ENCODE results near the gene DCANP1. TPM values are rescaled to one million over a fixed set of nuclear protein-coding genes. Genes with fewer than 3 reads are reported as not detected.

DCANP1 gene
- total and polyA plus RNA-seq, 2 donors from 2014 or later, result not detected

DNA sequence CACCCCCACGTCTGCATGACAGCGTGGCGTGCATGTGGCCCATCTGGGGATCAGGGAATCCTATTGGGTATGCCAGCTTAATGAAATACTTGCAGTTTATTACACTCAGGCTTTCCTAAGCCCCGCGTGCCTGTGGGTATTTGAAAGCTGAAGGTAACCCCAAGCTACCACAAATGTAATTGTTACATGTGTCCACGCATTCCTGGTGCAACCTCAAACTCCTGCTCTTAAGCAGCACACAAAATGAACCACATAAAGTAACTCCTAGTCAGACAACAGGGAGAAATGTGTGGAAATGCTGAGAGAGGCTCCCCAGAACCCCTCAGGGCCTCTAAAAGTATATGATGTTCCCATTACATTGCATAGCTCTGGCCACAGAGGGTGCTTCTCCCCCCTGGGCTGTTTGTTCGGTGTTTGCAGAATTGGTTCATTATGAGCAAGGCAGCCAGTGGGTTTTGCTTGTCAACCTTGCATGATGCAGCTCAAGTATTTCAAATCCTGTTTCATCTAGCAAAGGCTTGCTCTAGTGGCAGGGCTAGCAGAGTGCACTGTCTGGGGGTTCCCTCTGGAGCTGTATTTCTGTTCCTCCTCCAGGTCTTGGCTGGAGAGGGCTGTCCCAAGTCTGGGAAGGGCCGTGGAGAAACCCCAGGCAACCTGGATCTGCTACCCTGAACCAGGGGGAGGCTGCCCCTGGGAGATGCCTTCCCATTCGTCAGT is 1.8 kb upstream of the DCANP1 start:
- no peaks in the 10 kb centered on the region for H3K9me3 ChIP-seq (ENCODE audit: control insufficient read depth in 2 of 3, insufficient read depth in 1 of 3, low read length in 3 of 3)
- H3K4me1 ChIP-seq (ENCODE audit: control insufficient read depth in 2 of 3, insufficient read depth in 2 of 3, low read depth in 1 of 3, low read length in 3 of 3), result no peaks in the 10 kb centered on the region
- no peak overlapping the region for H3K9ac ChIP-seq (ENCODE audit: low read length in 3 of 3)
- H3K27me3 ChIP-seq (ENCODE audit: control insufficient read depth, insufficient read depth, low read length), result no peaks in the 10 kb centered on the region
- FAIRE-seq (no peak), DNase-seq (peak in 1 of 5 donors; percentile 13)
- no peak overlapping the region for H3K27ac ChIP-seq (ENCODE audit: low read depth in 2 of 2, low read length in 2 of 2)
- no peaks in the 10 kb centered on the region for H3K36me3 ChIP-seq (ENCODE audit: control insufficient read depth in 2 of 3, insufficient read depth in 3 of 3, low read length in 3 of 3)
- intact Hi-C loops (cut with DNase I), result no loop called here
- TF ChIP-seq, protein P1, sequence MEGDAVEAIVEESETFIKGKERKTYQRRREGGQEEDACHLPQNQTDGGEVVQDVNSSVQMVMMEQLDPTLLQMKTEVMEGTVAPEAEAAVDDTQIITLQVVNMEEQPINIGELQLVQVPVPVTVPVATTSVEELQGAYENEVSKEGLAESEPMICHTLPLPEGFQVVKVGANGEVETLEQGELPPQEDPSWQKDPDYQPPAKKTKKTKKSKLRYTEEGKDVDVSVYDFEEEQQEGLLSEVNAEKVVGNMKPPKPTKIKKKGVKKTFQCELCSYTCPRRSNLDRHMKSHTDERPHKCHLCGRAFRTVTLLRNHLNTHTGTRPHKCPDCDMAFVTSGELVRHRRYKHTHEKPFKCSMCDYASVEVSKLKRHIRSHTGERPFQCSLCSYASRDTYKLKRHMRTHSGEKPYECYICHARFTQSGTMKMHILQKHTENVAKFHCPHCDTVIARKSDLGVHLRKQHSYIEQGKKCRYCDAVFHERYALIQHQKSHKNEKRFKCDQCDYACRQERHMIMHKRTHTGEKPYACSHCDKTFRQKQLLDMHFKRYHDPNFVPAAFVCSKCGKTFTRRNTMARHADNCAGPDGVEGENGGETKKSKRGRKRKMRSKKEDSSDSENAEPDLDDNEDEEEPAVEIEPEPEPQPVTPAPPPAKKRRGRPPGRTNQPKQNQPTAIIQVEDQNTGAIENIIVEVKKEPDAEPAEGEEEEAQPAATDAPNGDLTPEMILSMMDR (IDR thresholded peaks at IDR 0.05; ENCODE audit: borderline replicate concordance, extremely low read depth, insufficient read depth), result no peak
- H3K4me3 ChIP-seq (ENCODE audit: low read length in 3 of 3), result no peak overlapping the region

DNA sequence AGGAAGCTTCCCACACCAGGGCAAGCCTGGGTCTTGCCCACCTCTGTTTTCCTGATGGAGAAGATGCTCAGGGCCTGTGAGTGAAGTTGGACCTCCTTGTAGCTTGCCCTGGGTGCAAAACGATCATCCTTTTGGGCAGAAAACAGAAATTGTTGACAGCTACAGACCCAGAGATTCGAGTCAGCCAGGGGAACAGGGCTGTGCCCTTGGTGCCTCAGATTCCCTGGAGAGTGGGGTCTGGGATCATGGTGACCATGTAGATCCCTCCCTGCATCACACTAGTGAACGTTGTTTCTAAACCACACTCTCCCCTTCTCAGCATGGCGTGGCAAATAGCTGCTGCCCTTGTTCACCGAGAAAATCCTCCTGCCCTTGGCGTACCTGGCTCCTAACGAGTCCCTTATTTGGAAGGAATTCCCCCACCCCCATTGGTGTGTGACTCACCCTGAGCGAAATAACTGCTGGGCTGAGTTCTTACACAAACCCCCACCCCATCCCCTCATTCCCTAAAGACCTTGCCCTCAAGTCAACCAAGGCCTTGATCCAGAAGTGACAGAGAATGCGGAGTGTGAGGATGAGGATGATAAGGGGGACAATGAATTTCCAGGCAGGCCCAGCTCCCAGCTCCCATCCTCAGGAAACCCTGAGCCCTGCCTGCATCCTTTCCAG is 1.1 kb upstream of the DCANP1 start:
- FAIRE-seq (no peak), DNase-seq (peak in 1 of 5 donors; percentile 18)
- intact Hi-C loops (cut with DNase I), result no loop called here
- TF ChIP-seq, protein P1 (IDR thresholded peaks at IDR 0.05; ENCODE audit: borderline replicate concordance, extremely low read depth, insufficient read depth), result no peak
- no peaks in the 10 kb centered on the region for H3K4me1 ChIP-seq (ENCODE audit: control insufficient read depth in 2 of 3, insufficient read depth in 2 of 3, low read depth in 1 of 3, low read length in 3 of 3)
- H3K27me3 ChIP-seq (ENCODE audit: control insufficient read depth, insufficient read depth, low read length), result no peaks in the 10 kb centered on the region
- H3K9me3 ChIP-seq (ENCODE audit: control insufficient read depth in 2 of 3, insufficient read depth in 1 of 3, low read length in 3 of 3), result no peaks in the 10 kb centered on the region
- no peak overlapping the region for H3K4me3 ChIP-seq (ENCODE audit: low read length in 3 of 3)
- H3K9ac ChIP-seq (ENCODE audit: low read length in 3 of 3), result no peak overlapping the region
- no peaks in the 10 kb centered on the region for H3K36me3 ChIP-seq (ENCODE audit: control insufficient read depth in 2 of 3, insufficient read depth in 3 of 3, low read length in 3 of 3)
- no peak overlapping the region for H3K27ac ChIP-seq (ENCODE audit: low read depth in 2 of 2, low read length in 2 of 2)

DNA sequence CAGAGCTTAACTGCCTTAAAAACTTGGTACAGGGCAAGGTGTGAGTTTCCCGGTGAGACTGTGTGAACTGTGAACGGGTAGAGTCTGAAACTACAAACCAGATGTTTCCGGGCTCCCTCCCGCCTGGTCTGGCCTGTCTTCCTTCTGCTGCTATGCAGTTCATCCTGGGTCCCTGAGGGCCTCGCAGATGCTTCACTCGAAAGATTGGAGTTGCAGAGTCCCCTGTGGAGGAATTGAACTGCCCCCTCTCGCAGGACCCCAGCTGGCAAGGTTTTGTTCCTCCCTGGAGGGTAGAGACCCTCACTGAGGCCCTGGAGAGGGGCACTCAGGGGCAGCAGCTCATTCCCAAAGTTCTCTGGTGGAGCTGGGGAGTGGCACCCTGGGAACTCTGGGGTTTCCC is 533 bp downstream of the DCANP1 start:
- H3K27ac ChIP-seq (ENCODE audit: low read depth in 2 of 2, low read length in 2 of 2), result no peak overlapping the region
- H3K4me1 ChIP-seq (ENCODE audit: control insufficient read depth in 2 of 3, insufficient read depth in 2 of 3, low read depth in 1 of 3, low read length in 3 of 3), result no peaks in the 10 kb centered on the region
- DNase-seq (no peak), FAIRE-seq (no peak)
- H3K9ac ChIP-seq (ENCODE audit: low read length in 3 of 3), result no peak overlapping the region
- intact Hi-C loops (cut with DNase I), result no loop called here
- no peaks in the 10 kb centered on the region for H3K9me3 ChIP-seq (ENCODE audit: control insufficient read depth in 2 of 3, insufficient read depth in 1 of 3, low read length in 3 of 3)
- TF ChIP-seq, protein P1 (IDR thresholded peaks at IDR 0.05; ENCODE audit: borderline replicate concordance, extremely low read depth, insufficient read depth), result no peak
- H3K27me3 ChIP-seq (ENCODE audit: control insufficient read depth, insufficient read depth, low read length), result no peaks in the 10 kb centered on the region
- no peaks in the 10 kb centered on the region for H3K36me3 ChIP-seq (ENCODE audit: control insufficient read depth in 2 of 3, insufficient read depth in 3 of 3, low read length in 3 of 3)
- no peak overlapping the region for H3K4me3 ChIP-seq (ENCODE audit: low read length in 3 of 3)
